WTC11 (cell line): ENCODE data around the gene NCOA6.

Experiments used
- FOXK1 ChIP-seq: sonication (generic); formaldehyde crosslinking; IDR thresholded peaks from 2 replicates; pipeline ENCODE4 v1.8.0; 2022; ENCODE audit warnings: mild to moderate bottlenecking, moderate library complexity, missing genetic modification reagents
- GRHL2 ChIP-seq: fragments of 250-450 bp; sonication (Bioruptor Pico); IDR thresholded peaks from 2 replicates; pipeline ENCODE4 v1.8.0; 2022; ENCODE audit warnings: mild to moderate bottlenecking, moderate library complexity; ENCODE audit not compliant: insufficient replicate concordance, severe bottlenecking
- KAT7 ChIP-seq: sonication (generic); formaldehyde crosslinking; IDR thresholded peaks from 2 replicates; pipeline ENCODE4 v1.8.1; 2023; ENCODE audit warnings: missing genetic modification reagents, mild to moderate bottlenecking, borderline replicate concordance
- NFYB ChIP-seq: sonication (generic); formaldehyde crosslinking; conservative IDR thresholded peaks from 2 replicates; pipeline ENCODE4 v1.8.0; 2022; ENCODE audit warnings: low read depth, missing genetic modification reagents
- ZNF138 ChIP-seq: sonication (generic); formaldehyde crosslinking; conservative IDR thresholded peaks from 2 replicates; pipeline ENCODE4 v1.8.1; 2022; ENCODE audit warnings: mild to moderate bottlenecking, moderate library complexity, missing genetic modification reagents
- ZNF423 ChIP-seq: fragments of 250-450 bp; sonication (Bioruptor Pico); IDR thresholded peaks from 2 replicates; pipeline ENCODE4 v2.1.2; 2022; ENCODE audit warnings: mild to moderate bottlenecking, moderate library complexity
- TF ChIP-seq, protein P1 (sequence below): sonication (generic); formaldehyde crosslinking; IDR thresholded peaks from 2 replicates; pipeline ENCODE4 v1.8.1; 2022; ENCODE audit warnings: missing genetic modification reagents, borderline replicate concordance
- TF ChIP-seq, protein P2 (sequence below): fragments of 200-600 bp; IDR thresholded peaks from 2 replicates; pipeline ENCODE4 v1.8.0; 2022; ENCODE audit warnings: antibody characterized with exemption
- TF ChIP-seq, protein P3 (sequence below): sonication (generic); formaldehyde crosslinking; IDR thresholded peaks from 2 replicates; pipeline ENCODE4 v1.8.0; 2022; ENCODE audit warnings: mild to moderate bottlenecking, missing genetic modification reagents

DNA sequence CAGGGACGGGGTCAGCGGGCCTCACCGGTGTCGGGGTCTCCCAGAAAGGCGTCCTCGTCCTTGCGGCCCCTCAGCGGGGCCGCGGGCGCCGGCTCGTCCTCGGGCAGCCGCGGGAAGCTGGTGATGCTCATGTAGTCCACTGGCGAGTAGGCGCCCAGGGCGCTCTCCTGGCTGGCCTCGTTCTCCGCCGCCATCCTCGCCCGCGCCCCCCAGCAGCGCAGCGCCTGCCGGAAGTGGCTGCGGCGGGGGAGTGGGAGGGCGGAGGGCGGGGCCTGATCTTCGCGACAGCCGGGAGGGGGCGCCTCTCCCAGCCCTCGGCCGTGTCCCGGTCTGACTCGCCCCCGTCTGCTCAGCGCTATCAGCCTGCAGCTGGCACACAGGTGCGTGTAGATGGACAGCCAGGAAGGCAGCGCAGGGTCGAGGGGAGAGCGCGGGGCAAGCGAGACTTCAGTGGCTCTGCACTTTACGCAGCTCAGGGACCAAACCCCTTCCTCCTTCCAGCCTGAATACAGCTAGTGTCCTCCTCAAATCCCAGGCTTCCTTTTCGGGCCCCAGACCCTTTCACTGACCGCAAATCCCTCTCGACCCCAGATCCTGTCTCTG lies 47.3 kb upstream of the NCOA6 start, which contains the start of gene GGT7:
- TF ChIP-seq, protein P1, sequence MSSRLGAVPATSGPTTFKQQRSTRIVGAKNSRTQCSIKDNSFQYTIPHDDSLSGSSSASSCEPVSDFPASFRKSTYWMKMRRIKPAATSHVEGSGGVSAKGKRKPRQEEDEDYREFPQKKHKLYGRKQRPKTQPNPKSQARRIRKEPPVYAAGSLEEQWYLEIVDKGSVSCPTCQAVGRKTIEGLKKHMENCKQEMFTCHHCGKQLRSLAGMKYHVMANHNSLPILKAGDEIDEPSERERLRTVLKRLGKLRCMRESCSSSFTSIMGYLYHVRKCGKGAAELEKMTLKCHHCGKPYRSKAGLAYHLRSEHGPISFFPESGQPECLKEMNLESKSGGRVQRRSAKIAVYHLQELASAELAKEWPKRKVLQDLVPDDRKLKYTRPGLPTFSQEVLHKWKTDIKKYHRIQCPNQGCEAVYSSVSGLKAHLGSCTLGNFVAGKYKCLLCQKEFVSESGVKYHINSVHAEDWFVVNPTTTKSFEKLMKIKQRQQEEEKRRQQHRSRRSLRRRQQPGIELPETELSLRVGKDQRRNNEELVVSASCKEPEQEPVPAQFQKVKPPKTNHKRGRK: no peak
- TF ChIP-seq, protein P2, sequence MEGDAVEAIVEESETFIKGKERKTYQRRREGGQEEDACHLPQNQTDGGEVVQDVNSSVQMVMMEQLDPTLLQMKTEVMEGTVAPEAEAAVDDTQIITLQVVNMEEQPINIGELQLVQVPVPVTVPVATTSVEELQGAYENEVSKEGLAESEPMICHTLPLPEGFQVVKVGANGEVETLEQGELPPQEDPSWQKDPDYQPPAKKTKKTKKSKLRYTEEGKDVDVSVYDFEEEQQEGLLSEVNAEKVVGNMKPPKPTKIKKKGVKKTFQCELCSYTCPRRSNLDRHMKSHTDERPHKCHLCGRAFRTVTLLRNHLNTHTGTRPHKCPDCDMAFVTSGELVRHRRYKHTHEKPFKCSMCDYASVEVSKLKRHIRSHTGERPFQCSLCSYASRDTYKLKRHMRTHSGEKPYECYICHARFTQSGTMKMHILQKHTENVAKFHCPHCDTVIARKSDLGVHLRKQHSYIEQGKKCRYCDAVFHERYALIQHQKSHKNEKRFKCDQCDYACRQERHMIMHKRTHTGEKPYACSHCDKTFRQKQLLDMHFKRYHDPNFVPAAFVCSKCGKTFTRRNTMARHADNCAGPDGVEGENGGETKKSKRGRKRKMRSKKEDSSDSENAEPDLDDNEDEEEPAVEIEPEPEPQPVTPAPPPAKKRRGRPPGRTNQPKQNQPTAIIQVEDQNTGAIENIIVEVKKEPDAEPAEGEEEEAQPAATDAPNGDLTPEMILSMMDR: peak; percentile 56
- TF ChIP-seq FOXK1: peak; percentile 62; the same call in 1 of the 2 replicates
- no peak for TF ChIP-seq ZNF138 (CRISPR knock-in tag)
- no peak for TF ChIP-seq ZNF423 (CRISPR knock-in tag)
- TF ChIP-seq GRHL2 (CRISPR knock-in tag): no peak
- TF ChIP-seq KAT7 (CRISPR knock-in tag): no peak
- TF ChIP-seq, protein P3, sequence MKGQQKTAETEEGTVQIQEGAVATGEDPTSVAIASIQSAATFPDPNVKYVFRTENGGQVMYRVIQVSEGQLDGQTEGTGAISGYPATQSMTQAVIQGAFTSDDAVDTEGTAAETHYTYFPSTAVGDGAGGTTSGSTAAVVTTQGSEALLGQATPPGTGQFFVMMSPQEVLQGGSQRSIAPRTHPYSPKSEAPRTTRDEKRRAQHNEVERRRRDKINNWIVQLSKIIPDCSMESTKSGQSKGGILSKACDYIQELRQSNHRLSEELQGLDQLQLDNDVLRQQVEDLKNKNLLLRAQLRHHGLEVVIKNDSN: no peak
- TF ChIP-seq NFYB: no peak
